GM19193 (cell line): Measurements from ENCODE around the gene STUB1.

Experiments
- POLR2A ChIP-seq: IDR thresholded peaks from 4 replicates; pipeline ENCODE4 v1.6.1; 2011; ENCODE audit not compliant: insufficient read depth, insufficient read length; ENCODE audit errors: extremely low read depth

STUB1 gene

GRCh38 chr16:715477-716199, 35.4 kb downstream of the STUB1 start:
- TF ChIP-seq POLR2A, result no peak

- no peak for TF ChIP-seq POLR2A
Observed at GRCh38 chr16:716200-716568, 36.0 kb downstream of the STUB1 start.

GRCh38 chr16:716768-717325, 36.6 kb downstream of the STUB1 start:
- no peak for TF ChIP-seq POLR2A

- TF ChIP-seq POLR2A, result no peak
Observed at GRCh38 chr16:717450-718245, 37.4 kb downstream of the STUB1 start.

- TF ChIP-seq POLR2A, result peak; percentile 30
Observed at GRCh38 chr16:718389-718788, 38.2 kb downstream of the STUB1 start.

GRCh38 chr16:718922-719321, 38.7 kb downstream of the STUB1 start:
- TF ChIP-seq POLR2A, result no peak

- no peak for TF ChIP-seq POLR2A
Observed at GRCh38 chr16:719815-720446, 39.7 kb downstream of the STUB1 start.

- no peak for TF ChIP-seq POLR2A
Observed at GRCh38 chr16:720447-720989, 40.3 kb downstream of the STUB1 start.

- peak; percentile 97 for TF ChIP-seq POLR2A
Observed at GRCh38 chr16:720990-721764, 41.0 kb downstream of the STUB1 start, which contains the start of gene ANTKMT. ANTKMT (plus strand) TSS chr16:721146; CDS start chr16:721275, 129 bp downstream.

- TF ChIP-seq POLR2A, result no peak
Observed at GRCh38 chr16:721765-722540, 41.7 kb downstream of the STUB1 start.

GRCh38 chr16:722835-723633, 42.8 kb downstream of the STUB1 start:
- TF ChIP-seq POLR2A, result peak; percentile 32

GRCh38 chr16:723695-724094, 43.5 kb downstream of the STUB1 start:
- no peak for TF ChIP-seq POLR2A
